ENCODE data around the gene TCAIM.
"Not testable (repeated sequence)": the region's sequence is repeated elsewhere in the genome, so short reads cannot be mapped to it uniquely, and the experiment has no call there.

The TCAIM gene

DNA sequence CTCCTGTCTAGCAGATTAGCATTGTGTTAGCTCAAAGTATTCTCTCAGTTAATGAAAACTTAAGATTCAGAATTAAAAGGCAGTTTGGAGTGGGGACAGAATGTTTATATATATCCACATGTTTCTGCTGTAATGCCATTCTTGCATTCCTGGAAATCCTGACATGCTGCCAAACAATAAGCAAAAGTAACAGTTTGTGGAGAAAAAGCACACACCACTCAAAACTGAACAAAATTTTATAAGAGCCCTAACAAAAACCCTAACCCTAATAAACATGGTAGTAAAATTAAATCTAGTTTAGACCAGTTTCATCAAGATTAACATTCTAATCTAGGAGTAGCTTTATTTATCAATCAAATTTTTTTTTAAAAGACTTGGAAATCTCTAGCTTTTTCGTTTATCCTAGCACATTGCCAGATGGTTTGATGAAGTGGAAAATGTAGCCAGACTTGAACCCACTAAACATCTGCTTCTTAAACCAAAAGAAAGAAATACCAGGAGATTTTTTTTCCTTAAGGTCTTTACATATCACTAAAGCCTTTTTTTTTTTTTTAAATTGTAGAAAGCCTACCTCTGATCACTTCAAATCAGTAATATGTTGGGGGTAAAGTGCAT lies 3.7 kb downstream of the TCAIM start:
- peak; percentile 45 for DNase-seq (ENCODE audit: extremely low read depth, low read depth)
- TF ChIP-seq, protein P1, sequence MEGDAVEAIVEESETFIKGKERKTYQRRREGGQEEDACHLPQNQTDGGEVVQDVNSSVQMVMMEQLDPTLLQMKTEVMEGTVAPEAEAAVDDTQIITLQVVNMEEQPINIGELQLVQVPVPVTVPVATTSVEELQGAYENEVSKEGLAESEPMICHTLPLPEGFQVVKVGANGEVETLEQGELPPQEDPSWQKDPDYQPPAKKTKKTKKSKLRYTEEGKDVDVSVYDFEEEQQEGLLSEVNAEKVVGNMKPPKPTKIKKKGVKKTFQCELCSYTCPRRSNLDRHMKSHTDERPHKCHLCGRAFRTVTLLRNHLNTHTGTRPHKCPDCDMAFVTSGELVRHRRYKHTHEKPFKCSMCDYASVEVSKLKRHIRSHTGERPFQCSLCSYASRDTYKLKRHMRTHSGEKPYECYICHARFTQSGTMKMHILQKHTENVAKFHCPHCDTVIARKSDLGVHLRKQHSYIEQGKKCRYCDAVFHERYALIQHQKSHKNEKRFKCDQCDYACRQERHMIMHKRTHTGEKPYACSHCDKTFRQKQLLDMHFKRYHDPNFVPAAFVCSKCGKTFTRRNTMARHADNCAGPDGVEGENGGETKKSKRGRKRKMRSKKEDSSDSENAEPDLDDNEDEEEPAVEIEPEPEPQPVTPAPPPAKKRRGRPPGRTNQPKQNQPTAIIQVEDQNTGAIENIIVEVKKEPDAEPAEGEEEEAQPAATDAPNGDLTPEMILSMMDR (IDR thresholded peaks at IDR 0.05; ENCODE audit: low read depth, low read length) = no peak

DNA sequence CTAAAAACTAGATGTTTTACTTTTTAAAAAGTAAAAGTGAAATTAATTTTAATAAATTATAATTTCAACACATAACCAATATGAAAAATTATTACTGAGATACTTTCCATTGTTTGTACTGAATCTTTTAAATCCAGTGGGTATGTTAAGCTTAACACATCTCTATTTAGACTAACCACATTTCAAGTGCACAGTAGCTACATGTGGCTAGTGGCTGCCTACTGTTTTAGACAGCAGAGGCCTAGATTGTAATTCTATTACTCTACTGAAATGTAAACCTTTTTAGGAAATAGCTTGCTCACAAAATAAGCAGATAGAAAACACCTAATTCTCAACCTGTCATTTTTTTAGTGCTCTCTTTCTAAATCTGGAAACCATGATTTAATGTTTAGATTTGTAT lies 4.9 kb downstream of the TCAIM start:
- TF ChIP-seq, protein P1 (IDR thresholded peaks at IDR 0.05; ENCODE audit: low read depth, low read length) = no peak
- DNase-seq (ENCODE audit: extremely low read depth, low read depth) = no peak

DNA sequence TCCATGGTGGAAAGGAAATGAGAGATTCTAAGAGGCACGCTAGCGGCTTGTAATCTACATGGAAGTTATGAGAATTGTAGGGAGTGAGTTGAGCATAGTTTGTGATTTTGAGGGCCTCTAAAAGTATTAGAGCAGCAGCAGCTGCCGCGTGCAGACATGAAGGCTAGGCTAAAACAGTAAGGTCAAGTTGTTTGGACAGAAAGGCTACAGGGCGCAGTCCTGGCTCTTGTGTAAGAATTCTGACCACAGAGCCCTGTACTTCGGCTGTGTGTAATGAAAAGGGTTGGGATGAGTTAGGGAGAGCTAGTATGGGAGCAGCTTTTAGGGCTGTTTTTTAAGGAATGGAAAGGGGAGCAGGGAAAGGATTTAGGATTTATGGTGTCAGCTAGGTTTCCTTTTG lies 8.0 kb downstream of the TCAIM start:
- DNase-seq (ENCODE audit: extremely low read depth, low read depth) = not testable (repeated sequence)

DNA sequence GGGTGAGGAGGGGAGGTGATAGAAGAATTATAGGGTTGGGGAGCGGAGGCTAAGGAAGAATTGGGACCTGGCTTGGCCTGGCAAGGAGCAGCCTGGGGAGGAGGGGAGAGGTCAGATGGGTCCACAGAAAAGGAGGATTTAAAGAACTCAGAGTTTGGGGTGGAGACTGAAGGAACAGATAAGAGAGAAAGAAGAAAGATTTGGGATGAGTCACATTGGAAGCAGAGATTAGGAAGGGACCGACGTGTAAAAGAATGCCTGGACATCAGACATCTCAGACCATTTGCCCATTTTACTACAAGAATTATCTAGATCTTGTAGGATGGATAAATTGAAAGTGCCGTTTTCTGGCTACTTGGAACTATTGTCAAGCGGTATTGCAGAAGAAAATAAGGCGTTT lies 10.4 kb downstream of the TCAIM start:
- TF ChIP-seq, protein P1 (IDR thresholded peaks at IDR 0.05; ENCODE audit: low read depth, low read length) = no peak
- no peak for DNase-seq (ENCODE audit: extremely low read depth, low read depth)

DNA sequence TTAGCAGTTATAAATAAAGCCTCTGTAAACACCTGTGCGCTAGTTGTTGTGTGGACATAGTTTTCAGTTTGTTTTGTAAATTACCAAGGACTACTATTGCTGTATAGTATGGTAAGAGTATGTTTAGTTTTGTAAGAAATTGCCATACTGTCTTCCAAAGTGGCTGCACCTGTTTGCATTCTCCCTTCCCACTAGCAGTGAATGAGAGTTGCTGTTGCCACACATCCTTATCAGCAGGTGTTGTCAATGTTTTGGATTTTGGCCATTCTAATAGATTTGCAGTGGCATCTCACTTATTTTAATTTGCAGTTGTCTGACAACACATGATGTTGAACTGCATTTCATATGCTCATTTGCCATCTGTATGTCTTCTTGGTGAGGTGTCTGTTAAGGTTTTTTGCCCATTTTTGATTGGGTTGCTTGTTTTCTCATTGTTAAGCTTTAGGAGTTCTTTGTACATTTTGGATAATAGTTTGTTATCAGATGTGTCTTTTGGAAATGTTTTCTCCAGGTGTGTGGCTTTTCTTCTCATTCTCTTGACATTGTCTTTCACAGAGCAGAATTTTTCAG lies 14.9 kb downstream of the TCAIM start:
- DNase-seq (ENCODE audit: extremely low read depth, low read depth) = no peak
- TF ChIP-seq, protein P1 (IDR thresholded peaks at IDR 0.05; ENCODE audit: low read depth, low read length) = no peak

DNA sequence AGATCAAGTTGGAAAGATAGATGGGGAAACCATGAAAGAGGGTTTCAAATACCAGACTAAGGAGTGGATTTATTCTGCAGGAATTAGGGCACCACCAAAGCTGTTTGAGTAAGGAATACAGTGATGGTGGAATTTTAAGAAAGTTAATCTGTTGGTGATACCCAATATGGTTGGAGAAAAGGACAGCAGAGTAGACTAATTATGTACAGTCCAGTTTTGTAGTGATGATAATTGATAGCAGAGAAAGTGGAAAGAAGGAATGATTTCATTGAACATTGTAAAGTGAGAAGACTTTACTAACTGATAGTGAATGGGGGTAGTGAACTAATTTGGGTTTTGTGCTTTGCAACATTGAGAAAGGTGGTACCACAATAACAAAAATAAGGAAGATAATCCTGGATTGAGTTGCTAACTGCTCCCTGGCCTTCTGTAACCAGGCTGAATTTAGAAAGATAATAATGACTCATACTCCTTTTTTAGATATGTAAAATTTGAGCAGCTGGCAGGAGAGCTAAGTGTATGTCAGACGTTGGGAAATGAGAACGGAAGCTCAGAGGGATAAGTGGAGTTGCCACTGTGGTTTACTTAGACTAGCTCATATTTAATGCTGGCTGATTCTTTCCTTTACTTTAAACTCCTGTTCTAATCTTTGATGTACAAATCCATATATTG lies 16.9 kb downstream of the TCAIM start:
- TF ChIP-seq, protein P1 (IDR thresholded peaks at IDR 0.05; ENCODE audit: low read depth, low read length) = no peak
- peak; percentile 49 for DNase-seq (ENCODE audit: extremely low read depth, low read depth)

DNA sequence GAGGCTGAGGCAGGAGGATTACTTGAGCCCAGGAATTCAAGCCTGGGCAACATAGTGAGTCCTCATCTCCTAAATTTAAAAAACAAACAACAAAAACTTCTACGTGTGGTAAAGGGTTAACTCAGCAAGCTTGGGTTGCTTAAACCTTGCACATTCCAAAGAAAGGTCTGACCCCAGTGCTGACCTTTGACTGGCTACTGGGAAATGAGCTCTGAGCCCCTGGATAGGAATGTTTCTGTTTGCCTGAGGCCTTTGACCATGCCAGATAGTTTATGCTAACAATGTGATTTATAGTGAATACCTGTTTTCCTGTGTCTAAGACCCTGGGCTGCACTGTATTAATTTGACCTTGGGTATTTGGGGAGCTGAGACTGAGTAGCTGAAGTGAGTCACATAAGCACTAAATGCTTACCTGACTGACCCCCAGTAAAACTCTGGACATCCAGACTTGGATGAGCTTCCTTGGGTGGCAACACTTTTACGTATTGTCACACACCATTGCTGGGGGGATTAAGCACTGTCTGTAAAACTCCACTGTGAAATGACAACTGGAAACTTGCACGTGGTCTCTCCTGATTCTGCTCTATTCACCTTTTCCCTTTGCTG lies 20.7 kb downstream of the TCAIM start:
- TF ChIP-seq, protein P1 (IDR thresholded peaks at IDR 0.05; ENCODE audit: low read depth, low read length) = no peak
- no peak for DNase-seq (ENCODE audit: extremely low read depth, low read depth)
